Uterus (tissue), 4 donors: ENCODE results near the gene COL15A1. TPM values are rescaled to one million over a fixed set of nuclear protein-coding genes. Genes with fewer than 3 reads are reported as not detected.
A peak's percentile ranks its signal among the peaks of the same experiment; 100 is the strongest.

Experiments
- DNase-seq, 2 donors: peaks; one replicate each; pipeline ENCODE4 v3.0.0-alpha.2; 2019 to 2020
- H3K27ac ChIP-seq, 2 donors: fragments of 200-600 bp; sonication (generic); 1 replicate in 1 of 2; 2 replicates in 1 of 2; pipeline ENCODE4 v1.5.1; 2016 to 2018
- H3K27me3 ChIP-seq, 2 donors: fragments of 200-600 bp; sonication (generic); one replicate each; pipeline ENCODE4 v1.5.1; 2018 to 2019; ENCODE audit warnings: control low read depth in 1 of 2
- H3K36me3 ChIP-seq, 2 donors: fragments of 200-600 bp; sonication (generic); one replicate each; pipeline ENCODE4 v1.5.1; 2019; ENCODE audit warnings: control low read depth in 1 of 2
- H3K4me1 ChIP-seq, 2 donors: fragments of 200-600 bp; sonication (generic); one replicate each; pipeline ENCODE4 v1.5.1; 2018 to 2019; ENCODE audit warnings: control low read depth in 1 of 2
- H3K4me3 ChIP-seq, 2 donors: fragments of 200-600 bp; sonication (generic); 1 replicate in 1 of 2; 2 replicates in 1 of 2; pipeline ENCODE4 v1.5.1; 2018 to 2019; ENCODE audit warnings: mild to moderate bottlenecking in 1 of 2
- H3K9me3 ChIP-seq, 2 donors: fragments of 200-600 bp; sonication (generic); one replicate each; pipeline ENCODE4 v1.5.1; 2019; ENCODE audit warnings: control low read depth in 1 of 2
- POLR2A ChIP-seq, 2 donors: fragments of 450-650 bp; IDR thresholded peaks; one replicate each; pipeline ENCODE4 v1.6.1; 2016; ENCODE audit warnings: antibody characterized with exemption in 2 of 2, mild to moderate bottlenecking in 1 of 2, moderate library complexity in 1 of 2
- intact Hi-C: fragments of 100-400 bp; cut with DNase I; formaldehyde crosslinking; loops from one replicate; pipeline ENCODE4 v1.15.1; 2023; ENCODE audit warnings: low total_unique reads
- total RNA-seq, 4 donors: library from RNA; depleted of rRNA in 3 of 4; stranded (reverse); fragments of >200 nt in 3 of 4; gene quantifications; one replicate each; pipeline versions ENCODE4 v1.1.0 to v1.2.4, GENCODE V29; 2014 to 2023
- TF ChIP-seq, protein P1 (sequence below), 4 experiments: fragments of 200-600 bp in 2 of 4; fragments of 450-650 bp in 2 of 4; sonication (generic) in 2 of 4; IDR thresholded peaks; one replicate each; pipeline ENCODE4 v1.5.1; 2016 to 2019; ENCODE audit warnings: antibody characterized with exemption in 4 of 4, mild to moderate bottlenecking in 2 of 4, moderate library complexity in 1 of 4
- donor health status: DM: yes; HTN: yes; CAD: no.

Gene COL15A1
- total RNA-seq, 4 donors from 2014 or later, result 20.3 to 160 (median 50.4) TPM

DNA sequence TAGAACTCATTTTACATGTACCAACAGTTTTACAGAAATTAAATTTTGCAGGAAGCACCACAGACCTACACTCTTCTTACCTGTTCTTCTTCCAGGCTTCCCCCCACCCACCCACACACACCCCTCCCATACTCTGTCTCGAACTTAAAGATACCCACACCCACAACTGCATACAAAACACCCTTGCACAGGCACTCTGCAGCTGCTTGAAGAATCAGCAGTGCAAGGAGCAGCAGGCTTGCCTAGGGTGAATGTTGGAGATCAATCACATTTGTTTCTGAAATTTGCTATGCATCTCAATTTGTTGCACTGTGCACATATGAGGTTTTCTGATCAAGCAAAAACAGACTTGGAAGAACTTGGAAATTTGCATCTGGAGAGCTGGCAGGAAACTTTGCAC, 83.7 kb downstream of the COL15A1 start:
- Histone ChIP-seq H3K27me3 (no peaks in the 10 kb centered on the region), H3K36me3 (no peaks in the 10 kb centered on the region), H3K27ac (no peak overlapping the region), H3K4me3 (no peak overlapping the region), H3K4me1 (no peaks in the 10 kb centered on the region), H3K9me3 (no peaks in the 10 kb centered on the region)
- TF ChIP-seq, protein P1, sequence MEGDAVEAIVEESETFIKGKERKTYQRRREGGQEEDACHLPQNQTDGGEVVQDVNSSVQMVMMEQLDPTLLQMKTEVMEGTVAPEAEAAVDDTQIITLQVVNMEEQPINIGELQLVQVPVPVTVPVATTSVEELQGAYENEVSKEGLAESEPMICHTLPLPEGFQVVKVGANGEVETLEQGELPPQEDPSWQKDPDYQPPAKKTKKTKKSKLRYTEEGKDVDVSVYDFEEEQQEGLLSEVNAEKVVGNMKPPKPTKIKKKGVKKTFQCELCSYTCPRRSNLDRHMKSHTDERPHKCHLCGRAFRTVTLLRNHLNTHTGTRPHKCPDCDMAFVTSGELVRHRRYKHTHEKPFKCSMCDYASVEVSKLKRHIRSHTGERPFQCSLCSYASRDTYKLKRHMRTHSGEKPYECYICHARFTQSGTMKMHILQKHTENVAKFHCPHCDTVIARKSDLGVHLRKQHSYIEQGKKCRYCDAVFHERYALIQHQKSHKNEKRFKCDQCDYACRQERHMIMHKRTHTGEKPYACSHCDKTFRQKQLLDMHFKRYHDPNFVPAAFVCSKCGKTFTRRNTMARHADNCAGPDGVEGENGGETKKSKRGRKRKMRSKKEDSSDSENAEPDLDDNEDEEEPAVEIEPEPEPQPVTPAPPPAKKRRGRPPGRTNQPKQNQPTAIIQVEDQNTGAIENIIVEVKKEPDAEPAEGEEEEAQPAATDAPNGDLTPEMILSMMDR (IDR thresholded peaks at IDR 0.05), result no peak
- TF ChIP-seq POLR2A (IDR thresholded peaks at IDR 0.05), result no peak
- intact Hi-C loops, result no loop called here
- DNase-seq, result no peak

DNA sequence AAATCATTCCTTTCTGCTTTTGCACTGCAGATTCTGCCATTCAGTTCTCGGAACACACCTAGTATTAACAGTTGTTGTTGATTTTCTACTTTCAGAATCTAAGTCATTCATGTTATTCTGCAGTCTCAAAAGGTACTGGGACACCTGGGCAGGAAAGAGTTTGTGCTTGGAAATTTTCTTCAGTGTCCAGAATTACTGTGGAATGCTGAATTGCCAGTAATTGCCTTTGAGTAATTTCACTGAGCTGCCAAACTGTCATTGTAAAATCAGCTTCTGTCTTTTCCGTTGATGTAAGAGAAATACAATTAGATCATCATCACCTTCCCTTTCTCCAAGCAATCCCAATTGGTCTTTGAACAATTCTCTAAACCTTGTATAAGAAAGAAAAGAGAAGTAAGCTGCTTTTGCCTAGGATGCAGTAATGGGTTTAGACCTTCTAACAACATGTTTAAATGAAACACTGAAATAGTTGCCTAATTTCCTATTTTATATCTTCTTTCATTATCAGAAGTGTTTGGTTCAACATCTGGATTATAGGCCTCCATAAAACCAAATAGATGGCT, 85.5 kb downstream of the COL15A1 start:
- Histone ChIP-seq H3K36me3 (no peaks in the 10 kb centered on the region), H3K27ac (no peak overlapping the region), H3K9me3 (no peaks in the 10 kb centered on the region), H3K4me3 (no peak overlapping the region), H3K27me3 (no peaks in the 10 kb centered on the region), H3K4me1 (no peaks in the 10 kb centered on the region)
- intact Hi-C loops, result no loop called here
- no peak for TF ChIP-seq POLR2A (IDR thresholded peaks at IDR 0.05)
- TF ChIP-seq, protein P1 (IDR thresholded peaks at IDR 0.05), result no peak
- no peak for DNase-seq

DNA sequence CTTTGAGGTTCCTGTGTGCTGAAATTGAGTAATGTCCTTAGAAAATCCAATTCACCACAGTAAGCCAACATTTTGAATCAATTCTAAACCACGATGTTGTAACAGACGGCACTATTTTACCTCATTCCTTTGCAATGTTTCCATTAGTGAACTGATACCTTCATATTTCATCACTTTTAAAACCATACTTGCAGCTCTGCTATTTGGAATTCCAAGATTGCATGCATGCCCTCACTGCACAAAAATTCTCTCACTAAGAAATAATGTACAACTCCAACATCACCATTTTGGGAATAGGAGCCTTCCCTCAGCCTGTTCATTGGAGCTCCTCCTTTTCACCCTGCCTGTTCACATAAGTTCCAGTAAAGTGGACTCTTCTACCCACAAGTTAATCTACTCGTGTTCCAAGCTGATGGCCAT, 86.4 kb downstream of the COL15A1 start:
- no peak for DNase-seq
- Histone ChIP-seq H3K27ac (peak overlapping the region; percentile 27 to 47), H3K27me3 (no peaks in the 10 kb centered on the region), H3K4me3 (no peak overlapping the region), H3K9me3 (no peaks in the 10 kb centered on the region), H3K4me1 (no peaks in the 10 kb centered on the region), H3K36me3 (no peaks in the 10 kb centered on the region)
- intact Hi-C loops, result no loop called here
- TF ChIP-seq POLR2A (IDR thresholded peaks at IDR 0.05), result no peak
- TF ChIP-seq, protein P1 (IDR thresholded peaks at IDR 0.05), result no peak

DNA sequence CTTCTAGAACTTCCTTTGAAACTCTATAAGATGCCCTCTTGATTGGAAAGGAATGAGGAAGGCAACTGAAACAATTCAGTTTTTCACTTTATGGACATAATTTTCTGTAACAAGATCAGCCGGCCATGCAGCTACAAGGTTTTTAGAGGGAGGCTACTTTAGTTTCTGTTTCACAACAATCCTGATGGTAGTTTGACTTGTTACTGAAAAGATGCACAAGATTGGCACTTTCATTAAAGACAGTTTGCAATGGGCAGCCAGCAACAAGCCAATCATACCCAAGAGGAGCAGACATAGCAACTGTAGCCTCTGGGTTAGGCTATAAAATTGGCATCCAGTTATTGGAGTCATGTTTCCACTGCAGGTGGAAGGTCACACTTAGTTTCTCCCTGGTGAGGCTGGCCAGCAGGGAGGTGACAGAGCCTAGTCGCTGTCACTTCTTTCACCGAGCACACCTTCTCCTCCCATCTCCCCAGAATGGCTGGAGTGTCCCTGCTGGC, 87.0 kb downstream of the COL15A1 start:
- Histone ChIP-seq H3K9me3 (no peaks in the 10 kb centered on the region), H3K27me3 (no peaks in the 10 kb centered on the region), H3K4me3 (no peak overlapping the region), H3K27ac (peak overlapping the region; percentile 27 to 47), H3K36me3 (no peaks in the 10 kb centered on the region), H3K4me1 (no peaks in the 10 kb centered on the region)
- DNase-seq, result no peak
- intact Hi-C loops, result no loop called here
- TF ChIP-seq POLR2A (IDR thresholded peaks at IDR 0.05), result no peak
- TF ChIP-seq, protein P1 (IDR thresholded peaks at IDR 0.05), result no peak

DNA sequence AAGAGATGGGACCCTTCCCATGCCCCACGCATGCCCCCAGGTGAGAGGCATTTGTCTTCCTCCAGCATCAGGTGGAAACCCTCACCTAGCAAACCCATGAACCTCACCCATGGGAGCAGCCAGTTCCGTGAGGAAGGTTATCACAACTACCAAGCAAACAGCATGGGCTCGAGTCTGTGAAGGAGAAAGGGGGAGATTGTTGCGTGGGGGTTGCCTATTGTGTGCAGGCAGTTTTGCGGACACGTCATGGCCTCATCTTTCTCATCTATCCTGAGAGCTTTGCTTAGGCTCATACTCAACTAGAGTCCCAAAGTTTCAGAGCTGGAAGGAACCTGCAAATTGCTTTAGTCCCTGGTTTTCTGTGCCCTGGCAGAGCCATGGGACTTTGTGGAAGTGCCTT, 87.6 kb downstream of the COL15A1 start:
- no peaks in the 10 kb centered on the region for H3K9me3 ChIP-seq
- H3K27me3 ChIP-seq, result no peaks in the 10 kb centered on the region
- no peak for TF ChIP-seq POLR2A (IDR thresholded peaks at IDR 0.05)
- TF ChIP-seq, protein P1 (IDR thresholded peaks at IDR 0.05), result no peak
- no peaks in the 10 kb centered on the region for H3K36me3 ChIP-seq
- H3K27ac ChIP-seq, result no peak overlapping the region
- H3K4me3 ChIP-seq, result no peak overlapping the region
- DNase-seq, result no peak
- H3K4me1 ChIP-seq, result no peaks in the 10 kb centered on the region
- intact Hi-C loops, result no loop called here
